Ovary (tissue), 3 donors: ENCODE data around the gene POLDIP3.

Source experiments
- CTCF ChIP-seq, 3 donors: fragments of 450-650 bp in 2 of 3; fragments of 200-600 bp in 1 of 3; IDR thresholded peaks; one replicate each; pipeline versions ENCODE4 v1.5.1 to v1.8.0; 2016 to 2022; ENCODE audit warnings: antibody characterized with exemption in 3 of 3, mild to moderate bottlenecking in 1 of 3
- POLR2A ChIP-seq: fragments of 450-650 bp; IDR thresholded peaks from one replicate; pipeline ENCODE4 v1.6.1; 2017; ENCODE audit warnings: antibody characterized with exemption, mild to moderate bottlenecking, moderate library complexity
- donor health status: DM: no; HTN: no; CAD: no.

- no peak for TF ChIP-seq CTCF (IDR thresholded peaks at IDR 0.05)
- no peak for TF ChIP-seq POLR2A
These were observed 30.2 kb downstream of the POLDIP3 start for GRCh38 chr22:42584364-42584940.
